ENCODE results near the gene MDFIC. TPM values are rescaled to one million over a fixed set of nuclear protein-coding genes. Genes with fewer than 3 reads are reported as not detected.

MDFIC gene
- total RNA-seq, result 30.8 and 38.2 TPM in 2 replicates

DNA sequence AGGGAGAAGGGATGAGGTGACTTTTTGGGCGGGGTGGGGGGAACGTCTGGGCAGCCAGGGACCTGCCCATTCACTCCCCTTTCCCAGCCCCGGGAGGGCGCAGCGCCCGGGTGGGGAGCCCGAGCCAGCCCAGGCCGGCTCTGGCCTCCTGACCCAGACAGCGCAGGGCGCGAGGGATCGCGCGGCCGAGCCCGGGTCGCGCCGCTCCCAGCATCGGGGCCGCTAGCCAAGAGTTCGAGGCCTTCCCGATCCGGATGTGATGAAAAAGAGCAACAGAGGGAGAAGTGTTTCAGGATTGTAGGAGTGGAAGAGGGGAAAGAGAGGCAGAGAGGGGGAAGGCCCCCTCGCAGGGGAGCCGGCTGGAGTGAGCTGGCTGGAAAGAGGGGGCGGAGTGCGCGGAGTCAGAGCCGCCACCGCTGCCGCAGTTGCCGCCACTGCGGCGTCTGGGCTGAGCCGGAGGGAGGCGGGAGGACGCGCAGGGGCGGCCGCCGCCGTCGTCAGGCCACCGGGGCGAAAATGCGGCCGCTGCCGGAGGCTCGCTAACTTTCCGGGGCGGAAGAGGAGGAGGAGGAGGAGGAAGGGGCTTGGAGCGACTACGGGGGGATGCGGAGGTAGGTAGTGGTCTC, at the start of gene MDFIC:
Gene MDFIC, plus strand, starts transcription at position 69 of the 626 bp plus-strand sequence. CDS start 940 bp downstream, outside the sequence.

